Left renal pelvis (tissue), 4 donors: ENCODE results near the gene CWH43. TPM values are rescaled to one million over a fixed set of nuclear protein-coding genes. Genes with fewer than 3 reads are reported as not detected.
"Not testable (repeated sequence)": the region's sequence is repeated elsewhere in the genome, so short reads cannot be mapped to it uniquely, and the experiment has no call there.

Source experiments
- DNase-seq, 4 donors: peaks; one replicate each; pipeline ENCODE4 v3.0.0-alpha.2; 2013; ENCODE audit warnings: low read depth in 4 of 4, low spot score in 3 of 4
- polyA plus RNA-seq, 4 donors: library from polyadenylated mRNA; unstranded; fragments of 120-200 nt; gene quantifications; one replicate each; pipeline ENCODE4 v1.2.1, GENCODE V29; 2013; ENCODE audit not compliant: insufficient read length in 4 of 4

The CWH43 gene
- polyA plus RNA-seq, 4 donors, result 0.16 to 7.4 (median 7.2) TPM

DNA sequence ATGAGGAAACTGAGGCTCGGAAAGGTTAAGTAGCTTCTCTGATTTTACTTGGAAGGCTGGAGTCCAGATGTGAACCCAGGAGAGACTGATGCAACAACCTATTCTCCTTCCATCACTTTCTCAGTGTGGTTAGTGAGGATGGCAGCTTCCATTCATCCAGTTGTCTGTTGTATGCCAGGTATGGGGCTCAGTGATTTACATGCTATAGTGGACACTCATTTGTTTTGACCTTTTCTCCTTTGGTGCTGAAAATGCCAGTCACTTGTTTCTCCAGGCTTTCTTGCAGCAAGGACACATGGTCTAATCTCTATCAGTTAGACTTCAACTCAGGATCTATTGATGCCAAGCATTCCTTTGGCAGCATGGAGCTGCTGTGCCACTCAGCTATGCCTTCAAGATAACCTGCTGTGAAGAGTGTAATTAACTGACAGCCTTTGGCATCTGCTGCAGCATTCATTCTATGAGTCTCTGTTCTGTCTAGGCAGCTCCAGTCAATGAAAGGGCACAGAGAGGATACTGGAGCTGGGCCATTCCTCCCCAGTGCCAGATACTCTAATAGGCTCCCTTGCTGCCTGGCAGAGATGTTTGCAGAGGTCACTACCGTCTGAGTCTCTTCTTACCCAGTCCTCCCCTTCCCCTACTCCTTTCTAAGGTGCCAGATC lies 11.0 kb upstream of the CWH43 start:
- no peak for DNase-seq

DNA sequence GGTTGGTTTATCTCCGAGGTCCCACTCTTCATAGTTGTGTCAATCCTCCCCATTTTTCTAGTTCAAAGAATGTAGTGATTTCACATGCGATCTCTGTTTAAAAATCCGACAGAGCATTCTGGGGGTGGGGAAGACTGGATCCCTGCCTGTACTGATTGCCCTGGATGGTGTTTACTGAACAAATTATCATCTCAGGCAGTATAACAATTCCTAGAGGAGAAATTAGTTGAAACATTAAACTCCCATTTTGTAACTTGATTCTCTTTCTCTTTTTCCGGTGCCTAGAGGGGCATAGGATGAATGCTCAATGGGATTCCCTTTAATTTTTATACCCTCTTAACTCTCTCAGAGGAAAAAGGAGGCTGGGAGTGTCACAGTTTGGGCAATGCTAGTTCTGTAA lies 10.0 kb upstream of the CWH43 start:
- DNase-seq, result no peak

DNA sequence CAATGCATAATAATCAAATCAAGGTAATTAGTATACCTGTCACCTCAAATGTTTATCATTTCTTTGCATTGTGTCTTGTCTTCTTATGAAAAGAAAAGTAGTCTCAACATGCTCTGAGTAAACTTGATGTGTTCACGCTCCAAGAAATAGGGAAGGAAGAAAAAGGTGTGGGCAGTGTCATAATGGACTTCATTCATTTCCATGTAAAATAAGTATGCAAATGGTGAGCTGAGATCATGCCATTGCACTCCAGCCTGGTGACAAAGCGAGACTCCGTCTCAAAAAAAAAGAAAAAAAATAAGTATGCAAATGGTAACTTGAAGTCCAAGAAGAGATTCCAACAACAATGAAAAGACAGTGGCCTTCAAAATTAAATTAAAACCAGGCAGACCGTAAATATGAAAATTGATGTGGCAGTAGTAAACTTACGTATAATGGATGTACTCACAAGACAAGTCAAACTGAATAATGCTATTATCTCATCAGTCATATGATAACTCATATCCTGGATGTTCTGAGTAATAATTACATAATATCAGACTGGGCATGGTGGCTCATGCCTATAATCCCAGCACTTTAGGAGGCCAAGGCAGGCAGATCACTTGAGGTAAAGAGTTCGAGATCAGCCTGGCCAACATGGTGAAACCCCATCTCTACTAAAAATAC lies 6.0 kb upstream of the CWH43 start:
- DNase-seq, result no peak

DNA sequence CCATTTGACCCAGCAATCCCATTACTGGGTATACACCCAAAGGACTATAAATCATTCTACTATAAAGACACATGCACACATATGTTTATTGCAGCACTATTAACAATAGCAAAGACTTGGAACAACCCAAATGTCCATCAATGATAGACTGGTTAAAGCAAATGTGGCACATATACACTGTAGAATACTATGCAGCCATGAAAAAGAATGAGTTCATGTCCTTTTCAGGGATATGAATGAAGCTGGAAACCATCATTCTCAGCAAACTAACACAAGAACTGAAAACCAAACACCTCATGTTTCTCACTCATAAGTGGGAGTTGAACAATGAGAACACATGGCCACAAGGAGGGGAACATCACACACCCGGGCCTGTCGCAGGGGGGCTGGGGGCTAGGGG lies 2.1 kb upstream of the CWH43 start:
- not testable (repeated sequence) for DNase-seq

DNA sequence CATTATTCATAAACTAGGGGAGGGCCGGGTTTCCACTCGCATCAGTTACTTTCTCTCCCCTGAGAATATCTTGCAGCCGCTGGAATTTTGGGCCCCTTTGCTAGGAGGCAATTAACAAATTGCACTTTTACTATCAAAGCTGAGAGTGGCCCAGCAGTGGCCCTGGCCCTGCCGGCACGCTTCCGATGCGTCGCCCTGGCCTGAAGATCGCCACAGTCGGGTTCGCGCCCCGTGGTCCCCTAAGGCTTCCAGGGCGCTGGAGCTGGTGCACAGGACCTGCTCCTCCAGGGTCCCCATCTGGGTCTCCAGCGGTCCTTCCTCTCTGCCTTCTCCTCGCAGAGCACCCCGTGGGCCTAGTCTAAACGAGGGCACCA lies 486 bp upstream of the CWH43 start:
- no peak for DNase-seq

DNA sequence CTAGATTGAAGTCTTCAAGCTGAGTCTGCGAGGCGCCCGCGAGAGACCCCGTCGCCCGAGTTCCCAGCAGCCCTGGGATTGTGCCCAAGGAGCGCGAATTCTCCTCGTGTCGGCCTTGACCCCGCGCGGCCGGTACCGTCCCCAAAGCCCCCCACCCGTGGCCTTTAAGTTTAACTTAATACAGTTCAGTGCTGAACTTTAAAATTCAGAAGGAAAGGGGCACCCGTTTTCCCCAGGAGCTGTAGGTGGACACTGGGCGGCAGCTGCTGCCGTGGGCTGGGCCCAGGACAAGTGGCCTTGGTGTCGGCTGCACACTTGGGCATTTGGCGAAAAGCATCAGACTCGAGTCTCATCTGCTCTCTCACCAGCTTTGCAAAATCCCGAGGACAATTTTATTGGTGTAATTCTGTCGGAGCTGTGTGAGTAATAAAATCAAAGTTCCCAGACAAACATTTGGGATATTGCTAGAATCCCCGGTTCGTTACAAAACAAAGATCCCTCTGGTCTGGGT lies 634 bp downstream of the CWH43 start:
- DNase-seq, result no peak

DNA sequence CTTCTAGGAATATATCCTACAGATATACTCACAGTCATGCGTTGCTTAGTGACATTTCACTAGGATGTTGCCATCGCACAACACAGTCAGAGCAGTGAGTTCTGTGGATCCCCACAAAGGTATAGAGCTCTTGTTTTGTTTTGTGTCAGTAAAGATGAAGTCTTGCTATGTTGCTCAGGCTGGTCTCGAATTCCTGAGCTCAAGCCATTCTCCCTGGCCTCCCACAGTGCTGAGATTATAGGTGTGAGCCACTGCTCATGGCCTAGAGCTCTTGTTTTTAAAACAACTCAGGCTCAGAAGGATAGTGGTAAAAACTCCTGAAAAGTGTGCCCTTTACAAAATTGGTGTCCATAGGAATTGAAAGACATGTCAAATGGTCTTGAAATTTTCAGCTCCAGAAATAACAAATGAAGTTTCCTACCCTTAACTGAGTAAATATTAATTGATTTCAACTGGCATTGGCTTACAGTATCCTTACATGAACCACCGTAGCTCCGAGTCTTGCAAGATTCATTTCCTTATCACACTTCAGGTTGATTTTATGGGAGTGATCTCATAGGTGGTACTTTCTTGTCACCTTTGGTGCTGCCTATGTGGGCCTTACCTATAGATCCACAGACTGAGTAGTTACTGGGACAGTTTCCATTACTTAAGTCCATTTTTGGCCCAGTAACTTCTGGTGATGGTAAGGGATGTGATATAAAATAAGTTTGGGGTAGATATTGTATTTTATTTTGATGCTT lies 3.6 kb downstream of the CWH43 start:
- no peak for DNase-seq

DNA sequence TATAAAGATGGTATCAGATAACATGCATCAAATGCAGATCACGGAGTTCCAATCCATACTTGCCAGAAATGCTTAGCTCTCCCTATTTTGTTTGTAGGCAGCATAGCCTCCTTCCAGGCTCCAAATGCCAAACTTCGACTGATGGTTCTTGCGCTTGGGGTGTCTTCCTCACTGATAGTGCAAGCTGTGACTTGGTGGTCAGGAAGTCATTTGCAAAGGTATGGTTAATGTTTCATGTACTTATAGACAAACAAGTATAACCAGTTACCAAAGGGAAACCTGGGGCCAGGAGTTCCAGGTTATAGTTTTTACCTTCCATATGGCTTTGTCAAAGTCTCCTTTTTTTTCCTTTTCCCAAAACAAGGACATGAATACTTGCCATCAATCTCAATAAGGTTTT lies 5.3 kb downstream of the CWH43 start:
- no peak for DNase-seq

DNA sequence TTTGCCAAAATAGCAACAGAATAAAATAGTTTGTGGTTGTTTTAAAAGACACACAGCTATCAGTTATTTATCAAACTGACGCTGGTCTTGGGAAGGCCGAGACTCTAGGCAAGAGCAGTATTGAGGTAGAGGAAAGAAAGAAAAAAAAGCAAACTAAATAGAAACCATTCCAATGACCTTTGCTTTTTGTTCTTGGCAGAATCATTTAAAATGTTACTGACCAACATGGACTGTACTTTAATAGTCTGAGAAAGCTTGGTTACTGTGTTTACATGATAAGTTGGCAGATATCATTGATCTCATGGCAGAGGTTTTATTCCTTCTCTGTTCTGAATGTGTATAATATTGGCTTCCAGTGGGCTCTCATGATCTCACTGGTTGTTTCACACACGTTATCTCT lies 11.9 kb downstream of the CWH43 start:
- DNase-seq, result no peak

DNA sequence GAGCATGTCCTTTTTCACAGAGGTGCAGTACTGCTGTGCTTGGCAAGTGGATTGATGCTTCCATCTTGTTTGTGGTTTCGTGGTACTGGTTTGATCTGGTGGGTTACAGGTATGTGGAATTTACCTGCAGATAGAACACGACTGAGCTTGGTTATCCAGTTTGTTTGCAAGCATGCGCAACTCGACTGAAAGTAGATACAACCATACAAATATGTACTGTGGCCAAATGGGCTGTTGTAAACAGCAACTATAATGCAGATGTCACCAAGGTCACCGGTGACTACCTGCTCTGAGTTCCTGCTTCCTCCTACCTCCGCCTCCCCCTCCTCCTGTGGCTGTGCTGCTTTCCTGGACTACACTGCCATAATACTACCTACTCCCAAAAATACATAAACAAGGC lies 12.4 kb downstream of the CWH43 start:
- DNase-seq, result no peak

DNA sequence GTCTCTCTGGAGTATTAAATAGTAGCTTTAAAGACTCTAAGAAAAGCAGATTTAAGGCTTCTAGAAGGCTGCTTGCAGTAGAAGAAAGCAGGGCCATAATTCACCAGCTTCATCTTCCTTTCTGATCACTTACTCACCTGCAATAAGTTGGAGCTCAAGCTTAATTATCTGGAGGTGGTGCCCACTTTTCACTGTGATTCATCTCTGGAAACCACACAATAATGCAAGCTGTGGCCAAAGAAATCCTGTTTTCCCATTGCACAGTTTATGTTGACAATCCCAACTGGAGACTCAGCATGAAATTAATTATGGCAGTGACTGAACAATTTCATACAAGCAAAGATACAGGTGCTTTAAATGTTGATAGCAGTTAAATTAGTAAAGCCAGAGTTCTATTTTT lies 14.7 kb downstream of the CWH43 start:
- no peak for DNase-seq

DNA sequence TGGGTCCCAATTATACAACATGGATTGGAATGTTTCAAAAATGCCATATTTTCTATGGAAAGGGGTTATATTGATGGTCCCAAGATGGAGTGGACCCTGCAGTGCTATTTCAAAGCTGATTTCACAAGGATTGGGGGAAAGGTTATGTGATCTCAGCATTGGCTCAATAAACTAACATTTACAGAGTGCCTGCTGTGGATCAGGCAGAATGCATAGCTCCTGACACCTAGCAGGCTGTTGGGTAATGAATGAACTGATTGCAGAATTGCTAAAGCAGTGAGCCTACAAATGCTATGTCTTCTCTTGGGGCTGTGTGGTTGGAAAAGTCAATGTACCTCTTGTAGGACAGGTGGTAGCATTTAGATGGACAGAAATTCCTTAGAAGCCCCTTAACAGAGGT lies 16.9 kb downstream of the CWH43 start:
- no peak for DNase-seq

DNA sequence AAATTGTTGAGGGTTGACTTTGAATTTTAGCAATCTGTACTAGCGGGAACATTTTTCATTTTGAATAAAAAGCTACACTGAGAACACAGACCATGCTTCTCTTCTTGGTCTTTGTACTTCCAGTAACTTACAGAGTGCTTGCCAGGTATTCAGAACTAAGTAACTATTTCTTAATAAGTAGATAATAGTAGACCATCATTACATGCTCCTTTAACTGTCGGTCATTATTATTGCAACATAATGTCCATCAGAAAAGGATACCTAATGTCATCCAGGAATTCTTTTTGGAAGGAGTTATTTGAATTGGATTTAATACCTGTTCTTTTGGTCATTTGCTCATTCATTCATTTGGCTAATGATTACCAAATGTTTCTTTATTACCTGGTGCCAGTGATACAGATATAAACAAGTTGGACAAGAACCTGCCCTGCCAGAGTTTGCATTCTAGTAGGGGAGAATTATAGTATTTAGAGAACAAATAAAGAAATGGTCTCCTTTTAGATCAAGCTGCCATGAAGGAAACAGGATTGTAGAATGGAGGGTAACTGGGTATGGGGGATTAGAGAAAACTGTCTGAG lies 32.7 kb downstream of the CWH43 start:
- DNase-seq, result no peak

DNA sequence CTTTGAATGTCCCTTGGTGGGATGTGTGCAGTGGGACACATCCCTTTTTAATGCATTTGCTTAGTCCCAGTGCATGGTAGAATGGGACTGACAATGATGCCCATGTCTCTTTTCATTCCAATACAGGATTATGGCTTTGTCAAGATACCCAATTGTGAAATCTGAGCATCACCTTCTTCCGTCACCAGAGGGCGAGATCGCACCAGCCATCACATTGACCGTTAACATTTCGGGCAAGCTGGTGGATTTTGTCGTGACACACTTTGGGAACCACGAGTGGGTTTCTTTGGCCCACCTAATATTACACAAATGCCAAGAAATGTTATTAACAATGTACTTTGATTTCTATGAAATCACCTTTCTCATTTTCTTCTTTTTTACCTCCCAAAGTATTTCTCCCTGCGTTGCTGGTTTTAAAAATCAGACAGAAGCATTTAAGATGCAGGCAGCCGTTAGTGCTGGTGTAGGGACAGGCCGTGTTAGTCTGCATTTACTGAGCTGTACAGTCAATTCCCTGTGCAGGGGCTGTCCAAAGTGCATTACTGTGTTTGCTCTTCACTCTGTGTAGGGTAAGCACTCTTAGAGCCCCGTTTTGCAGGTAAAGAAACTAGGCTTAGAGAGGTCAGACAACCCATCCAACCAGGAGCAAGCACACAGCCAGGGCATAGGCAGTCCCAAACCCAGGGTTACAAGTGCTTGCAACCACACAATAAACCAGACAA lies 46.5 kb downstream of the CWH43 start:
- DNase-seq, result no peak

DNA sequence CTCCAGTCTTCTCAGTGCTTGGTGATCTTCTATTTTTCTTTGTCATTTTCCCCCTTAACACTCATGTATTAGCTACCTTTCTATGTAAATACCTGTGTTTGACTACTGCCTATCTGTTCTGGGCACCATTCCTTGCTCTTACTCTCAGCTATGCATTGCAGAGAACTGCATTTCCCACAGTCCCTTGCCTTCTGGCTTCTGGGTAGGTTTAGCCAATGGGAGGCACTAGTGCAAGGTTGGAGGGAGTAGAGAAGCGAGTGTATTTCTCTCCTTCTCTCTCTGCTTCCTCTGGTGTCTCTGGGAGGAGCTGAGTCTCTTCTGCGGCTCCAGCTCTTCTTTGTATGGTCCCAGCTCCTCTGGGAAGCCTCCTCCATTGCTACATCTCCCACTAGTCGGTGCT lies 50.5 kb downstream of the CWH43 start:
- DNase-seq, result no peak

DNA sequence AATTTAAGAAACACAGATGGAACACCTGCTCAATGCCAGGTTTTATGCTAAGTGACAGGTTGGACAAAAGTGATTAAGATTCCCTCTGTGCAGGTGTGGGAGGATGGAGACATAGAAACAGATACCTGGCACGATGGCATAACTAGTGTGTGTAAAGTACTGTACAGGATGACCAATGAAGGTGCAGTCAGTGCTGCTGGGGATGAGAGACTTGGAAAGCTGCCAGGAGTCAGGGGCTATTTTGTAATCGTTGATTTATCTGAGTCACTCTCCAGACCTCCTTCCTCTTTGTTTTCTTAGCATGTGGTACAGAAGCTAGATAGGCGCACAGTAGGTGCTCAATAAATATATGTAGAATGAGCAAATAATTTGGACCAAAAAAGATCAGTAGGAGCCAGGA lies 58.2 kb downstream of the CWH43 start:
- no peak for DNase-seq

DNA sequence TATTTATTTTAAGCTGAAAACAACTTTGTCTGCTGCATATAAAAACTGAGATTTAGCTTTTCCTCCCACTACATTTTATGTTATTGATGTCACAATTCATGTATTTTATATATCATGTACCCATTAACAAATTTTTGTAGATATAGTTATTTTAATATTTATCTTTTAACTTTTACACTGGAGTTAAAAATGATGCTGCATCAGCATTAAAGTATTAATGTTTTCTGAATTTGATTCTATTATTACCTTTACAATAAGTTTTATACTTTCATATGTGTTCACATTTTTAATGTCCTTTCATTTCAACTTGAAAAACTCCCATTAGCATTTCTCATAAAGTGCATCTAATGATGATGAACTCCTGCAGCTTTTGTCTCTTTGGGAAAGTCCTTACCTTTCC lies 72.2 kb downstream of the CWH43 start:
- DNase-seq, result no peak

DNA sequence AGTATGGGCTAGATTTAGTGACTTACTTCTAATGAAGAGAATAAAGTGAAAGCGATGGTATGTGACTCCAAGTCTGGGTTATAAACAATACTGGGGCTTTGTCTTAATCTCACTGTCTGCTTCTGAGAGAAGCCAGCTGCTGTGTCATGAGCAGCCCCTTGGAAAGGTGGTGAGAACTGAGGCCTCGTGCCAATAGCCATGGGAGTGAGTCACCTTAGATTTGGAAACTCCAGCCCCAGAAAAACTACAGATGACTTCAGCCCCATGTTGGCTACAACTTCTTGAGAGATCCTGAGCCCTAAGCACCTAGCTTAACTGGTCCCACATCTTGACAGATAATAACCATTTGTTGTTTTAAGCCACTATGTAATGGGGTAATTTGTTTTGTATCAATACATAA lies 77.6 kb downstream of the CWH43 start:
- DNase-seq, result no peak

DNA sequence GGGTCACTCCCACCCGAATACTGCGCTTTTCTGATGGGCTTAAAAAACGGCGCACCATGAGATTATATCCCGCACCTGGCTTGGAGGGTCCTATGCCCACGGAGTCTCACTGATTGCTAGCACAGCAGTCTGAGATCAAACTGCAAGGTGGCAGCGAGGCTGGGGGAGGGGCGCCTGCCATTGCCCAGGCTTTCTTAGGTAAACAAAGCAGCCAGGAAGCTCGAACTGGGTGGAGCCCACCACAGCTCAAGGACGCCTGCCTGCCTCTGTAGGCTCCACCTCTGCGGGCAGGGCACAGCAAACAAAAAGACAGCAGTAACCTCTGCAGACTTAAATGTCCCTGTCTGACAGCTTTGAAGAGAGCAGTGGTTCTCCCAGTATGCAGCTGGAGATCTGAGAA lies 86.1 kb downstream of the CWH43 start:
- DNase-seq, result not testable (repeated sequence)

DNA sequence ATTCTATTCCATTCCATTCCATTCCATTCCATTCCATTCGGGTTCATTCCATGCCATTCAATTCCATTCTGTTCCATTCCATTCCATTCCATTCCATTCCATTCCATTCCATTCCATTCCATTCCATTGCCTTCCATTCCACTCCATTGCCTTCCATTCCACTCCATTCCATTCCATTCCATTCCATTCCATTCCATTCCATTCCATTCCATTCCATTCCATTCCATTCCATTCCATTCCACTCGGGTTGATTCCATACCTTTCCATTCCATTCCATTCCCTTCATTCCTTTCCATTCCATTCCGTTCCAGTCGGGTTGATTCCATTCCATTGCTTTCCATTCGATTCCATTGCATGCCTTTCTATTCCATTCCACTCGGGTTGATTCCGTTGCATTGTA lies 105.8 kb downstream of the CWH43 start:
- DNase-seq, result not testable (repeated sequence)

DNA sequence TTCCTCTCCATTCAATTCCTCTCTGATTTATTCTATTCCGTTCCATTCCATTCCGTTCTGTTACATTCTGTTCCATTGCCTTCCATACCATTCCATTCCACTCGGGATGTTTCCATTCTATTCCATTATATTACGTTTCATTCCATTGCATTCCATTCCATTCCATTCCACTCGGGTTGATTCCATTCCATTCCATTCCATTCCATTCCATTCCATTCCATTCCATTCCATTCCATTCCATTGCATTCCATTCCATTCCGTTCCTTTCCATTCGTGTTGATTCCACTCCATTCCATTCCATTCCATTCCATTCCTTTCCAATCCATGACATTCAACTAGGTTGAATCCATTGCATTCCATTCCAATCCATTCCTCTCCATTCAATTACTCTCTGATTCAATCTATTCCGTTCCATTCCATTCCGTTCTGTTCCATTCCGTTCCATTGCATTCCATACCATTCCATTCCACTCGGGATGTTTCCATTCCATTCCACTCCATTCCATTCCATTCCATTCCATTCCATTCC lies 106.6 kb downstream of the CWH43 start:
- not testable (repeated sequence) for DNase-seq
